GM18870 (cell line): ENCODE results near the gene MS4A8.
"Not testable (repeated sequence)": the region's sequence is repeated elsewhere in the genome, so short reads cannot be mapped to it uniquely, and the experiment has no call there.

Experiments used
- ATAC-seq: cut with Tn5 transposase; IDR thresholded peaks from one replicate; pipeline ENCODE4 v1.9.1; 2021; ENCODE audit warnings: moderate library complexity; ENCODE audit not compliant: unreplicated experiment

MS4A8 gene, protein sequence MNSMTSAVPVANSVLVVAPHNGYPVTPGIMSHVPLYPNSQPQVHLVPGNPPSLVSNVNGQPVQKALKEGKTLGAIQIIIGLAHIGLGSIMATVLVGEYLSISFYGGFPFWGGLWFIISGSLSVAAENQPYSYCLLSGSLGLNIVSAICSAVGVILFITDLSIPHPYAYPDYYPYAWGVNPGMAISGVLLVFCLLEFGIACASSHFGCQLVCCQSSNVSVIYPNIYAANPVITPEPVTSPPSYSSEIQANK

DNA sequence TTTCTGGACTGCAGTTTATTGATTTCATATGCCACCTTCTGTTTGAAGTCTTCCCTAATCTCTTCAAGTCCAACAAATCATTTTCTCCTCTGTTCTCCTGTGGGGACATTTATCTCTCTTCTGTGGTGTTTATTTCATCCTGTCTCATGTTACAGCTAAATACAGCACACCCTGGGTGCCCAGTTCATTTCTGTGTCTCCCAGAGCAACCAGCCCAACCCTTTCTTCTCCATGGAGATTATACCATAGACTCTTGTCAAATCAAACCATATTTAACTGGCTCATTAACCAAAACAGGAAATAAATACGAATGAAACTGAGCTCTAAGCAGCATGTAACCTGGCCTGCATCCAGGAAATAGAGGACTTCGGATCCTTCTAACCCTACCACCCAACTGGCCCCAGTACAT is at the start of gene MS4A8:
Gene MS4A8 (plus strand): TSS at position 329 of the 408 bp plus-strand sequence. CDS start 1,249 bp downstream, outside the sequence.
- ATAC-seq: no peak

- no peak for ATAC-seq
These were observed 41.5 kb upstream of the MS4A8 start for GRCh38 chr11:60657888-60658287.

- no peak for ATAC-seq
These were observed 41.0 kb upstream of the MS4A8 start for GRCh38 chr11:60658409-60658808.

GRCh38 chr11:60672255-60672654 is 27.2 kb upstream of the MS4A8 start:
- ATAC-seq: no peak

- not testable (repeated sequence) for ATAC-seq
These were observed 21.2 kb upstream of the MS4A8 start for GRCh38 chr11:60678231-60678630.

GRCh38 chr11:60679879-60680278 is 19.5 kb upstream of the MS4A8 start:
- no peak for ATAC-seq

DNA sequence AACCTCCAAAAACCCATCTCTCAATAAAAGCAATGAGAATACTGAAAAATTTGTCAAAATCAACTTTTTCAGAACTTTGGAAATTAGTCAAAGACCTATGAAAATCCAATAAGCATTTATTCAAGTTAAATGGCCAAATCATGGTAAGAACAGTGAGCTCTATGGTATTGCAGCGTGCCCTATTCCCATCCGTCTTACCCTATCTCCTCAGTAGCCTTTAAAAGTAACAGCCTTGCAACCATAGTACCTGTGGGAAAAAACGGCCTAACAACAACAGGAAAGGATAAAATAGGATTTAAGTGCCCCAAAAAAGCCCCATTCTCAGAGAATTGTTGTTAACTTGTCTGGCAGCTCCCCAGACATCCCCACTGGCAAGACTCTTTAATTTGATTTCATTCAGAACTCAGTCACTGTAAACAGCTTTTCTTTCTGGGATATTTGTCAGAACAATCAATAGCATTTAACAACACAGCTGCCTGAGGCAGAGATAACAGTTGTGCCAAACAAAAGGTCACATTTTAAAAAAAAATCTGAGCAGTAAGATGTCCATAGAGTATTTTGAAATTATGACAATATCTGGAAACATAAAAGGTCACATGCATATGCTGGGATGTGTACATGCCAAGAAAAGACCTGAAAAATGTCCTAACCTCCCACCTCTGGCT is 18.8 kb upstream of the MS4A8 start:
- ATAC-seq: no peak

DNA sequence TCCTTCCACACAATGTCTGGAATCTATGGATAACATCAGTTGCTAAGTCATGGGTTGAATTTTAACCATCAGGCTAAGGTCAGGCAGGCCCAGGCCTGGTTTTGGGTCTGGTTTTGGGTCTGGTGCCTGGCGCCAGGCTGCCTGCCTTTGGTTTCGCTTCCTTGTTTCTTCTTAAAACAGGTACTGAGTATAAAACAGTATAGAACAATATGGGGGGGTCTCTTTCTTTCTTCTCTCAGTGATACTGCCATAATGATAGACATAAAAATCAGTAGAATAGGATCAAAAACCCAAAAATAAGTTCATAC is 14.9 kb upstream of the MS4A8 start:
- not testable (repeated sequence) for ATAC-seq

DNA sequence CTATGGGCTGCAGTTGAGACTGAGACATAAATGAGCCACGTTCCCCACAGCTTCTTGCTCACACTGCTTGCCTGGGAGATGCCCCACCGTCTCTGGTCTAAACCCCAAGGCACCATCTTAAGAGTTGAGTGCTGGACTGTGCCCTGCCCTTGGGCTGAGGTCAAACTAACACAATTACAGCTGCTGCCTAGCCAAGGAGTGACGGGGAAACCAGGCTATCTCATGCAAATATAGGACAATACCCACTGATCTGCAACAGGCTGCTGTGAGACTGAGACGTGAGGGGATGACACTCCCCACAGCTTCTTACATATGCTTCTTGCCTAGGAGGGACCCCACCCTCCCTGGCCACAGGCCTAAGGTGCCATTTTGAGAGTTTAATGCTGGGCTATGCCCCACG is 7.8 kb upstream of the MS4A8 start:
- ATAC-seq: no peak

DNA sequence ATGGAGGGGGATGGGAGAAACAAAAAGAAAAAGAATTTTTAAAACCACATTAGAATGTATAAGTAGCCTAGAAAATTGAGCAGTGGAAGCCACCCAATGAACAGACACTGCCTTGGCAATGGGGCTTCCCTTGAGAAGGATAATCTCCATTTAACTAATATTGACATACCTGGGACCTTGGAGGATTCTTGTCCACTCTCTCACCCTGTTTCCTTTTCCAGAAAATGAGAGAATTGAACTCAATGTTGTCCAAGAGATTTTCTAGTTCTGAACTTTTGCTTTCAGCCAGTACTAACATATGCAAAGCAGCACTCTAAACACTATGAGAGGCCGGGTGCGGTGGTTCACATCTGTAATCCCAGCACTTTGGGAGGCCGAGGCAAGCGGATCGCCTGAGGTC is 524 bp downstream of the MS4A8 start:
- ATAC-seq: no peak

GRCh38 chr11:60700689-60701468 is 1.5 kb downstream of the MS4A8 start:
- ATAC-seq: no peak

GRCh38 chr11:60701469-60701818 is 2.0 kb downstream of the MS4A8 start:
- ATAC-seq: no peak

DNA sequence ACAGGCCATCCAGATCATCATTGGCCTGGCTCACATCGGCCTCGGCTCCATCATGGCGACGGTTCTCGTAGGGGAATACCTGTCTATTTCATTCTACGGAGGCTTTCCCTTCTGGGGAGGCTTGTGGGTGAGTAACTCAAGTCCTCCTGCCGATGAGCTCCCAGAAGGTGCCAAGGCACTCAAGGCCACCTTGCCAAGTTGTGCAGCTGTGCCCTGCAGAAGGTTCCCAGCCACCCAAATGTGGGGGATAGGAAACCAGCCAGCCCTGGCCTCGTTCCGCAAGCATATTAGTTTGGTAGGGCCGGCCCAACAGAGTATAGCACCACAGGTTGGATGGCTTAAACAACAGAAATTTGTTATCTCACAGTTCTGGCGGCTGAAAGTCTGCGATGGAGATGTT is 4.0 kb downstream of the MS4A8 start:
- no peak for ATAC-seq

DNA sequence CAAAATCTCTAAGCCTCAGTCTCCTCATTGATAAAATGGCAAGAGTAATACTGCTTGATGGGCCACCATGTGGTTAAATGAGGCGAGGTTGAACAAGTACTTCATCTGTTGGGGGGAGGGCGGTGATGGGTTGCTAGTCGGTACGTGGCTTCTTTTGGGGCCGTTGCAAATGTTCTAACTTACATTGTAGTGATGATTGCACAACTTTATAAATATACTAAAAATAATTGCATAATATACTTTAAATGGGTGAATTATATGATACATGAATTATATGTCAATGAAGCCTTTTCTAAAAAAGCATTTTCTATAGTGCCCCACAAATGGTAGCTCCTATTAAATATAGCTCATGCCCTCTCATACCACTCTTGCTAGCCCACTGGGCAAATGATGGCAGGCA is 6.5 kb downstream of the MS4A8 start:
- no peak for ATAC-seq

GRCh38 chr11:60706931-60707330 is 7.5 kb downstream of the MS4A8 start:
- ATAC-seq: no peak

DNA sequence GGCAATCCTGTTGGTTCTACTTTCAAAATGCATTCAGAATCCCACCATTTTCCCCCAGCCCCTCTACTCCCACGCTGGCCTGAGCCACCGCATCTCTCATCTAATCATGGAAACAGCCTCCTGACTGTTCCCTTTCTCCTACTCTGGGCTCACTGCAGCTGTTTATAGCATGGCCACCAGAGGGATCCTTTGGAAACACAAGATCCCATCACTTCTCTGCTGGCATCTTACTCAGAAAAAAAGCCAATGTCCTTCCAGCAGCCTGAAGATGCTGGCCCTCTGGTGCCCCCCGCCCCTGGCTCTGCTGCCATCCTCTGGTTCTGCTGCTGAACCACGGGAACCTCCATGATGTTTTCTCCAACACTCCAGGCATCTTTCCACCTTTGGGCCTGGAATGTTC is 11.1 kb downstream of the MS4A8 start:
- ATAC-seq: no peak

GRCh38 chr11:60711276-60711675 is 11.9 kb downstream of the MS4A8 start:
- ATAC-seq: no peak

DNA sequence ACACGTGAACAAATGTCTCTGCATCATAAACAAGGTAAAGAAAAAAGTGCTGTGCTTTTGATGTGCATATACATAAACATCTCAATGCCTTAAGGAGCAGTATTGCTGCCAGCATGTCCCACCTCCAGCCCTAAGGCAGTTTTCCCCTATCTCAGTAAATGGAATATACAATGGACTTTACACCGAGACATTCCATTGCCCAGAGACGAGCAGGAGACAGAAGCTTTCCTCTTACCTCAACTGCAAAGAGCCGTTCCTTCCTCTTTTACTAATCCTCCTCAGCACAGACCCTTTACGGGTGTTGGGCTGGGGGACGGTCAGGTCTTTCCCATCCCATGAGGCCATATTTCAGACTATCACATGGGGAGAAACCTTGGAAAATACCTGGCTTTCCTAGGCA is 14.0 kb downstream of the MS4A8 start:
- not testable (repeated sequence) for ATAC-seq

DNA sequence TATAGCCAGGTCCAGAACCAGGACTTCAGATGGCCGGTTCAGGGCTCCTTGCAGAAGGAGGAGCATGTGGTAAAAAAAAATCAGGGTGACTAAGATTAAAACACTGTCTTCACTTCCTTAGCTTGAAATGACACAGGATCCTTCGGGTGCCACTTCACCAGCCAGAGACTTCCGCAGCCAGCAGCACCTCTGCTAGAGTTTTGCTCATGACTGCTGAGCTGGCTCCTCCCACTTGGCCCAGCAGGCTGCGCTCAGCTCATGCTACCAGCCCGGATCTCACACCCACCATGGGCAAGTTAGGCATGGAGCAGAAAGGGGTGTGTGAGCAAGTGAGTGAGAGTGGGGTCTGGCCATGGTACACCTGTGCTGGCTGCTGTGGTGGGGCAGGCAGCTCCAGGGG is 18.5 kb downstream of the MS4A8 start:
- ATAC-seq: no peak

GRCh38 chr11:60718524-60719316 is 19.3 kb downstream of the MS4A8 start:
- ATAC-seq: no peak

GRCh38 chr11:60719391-60719790 is 20.0 kb downstream of the MS4A8 start:
- no peak for ATAC-seq
